GM18498 (cell line): ENCODE measurements around the gene BHMT2.
A peak's percentile ranks its signal among the peaks of the same experiment; 100 is the strongest.

Experiments used
- ATAC-seq: cut with Tn5 transposase; IDR thresholded peaks from one replicate; pipeline ENCODE4 v1.9.1; 2021; ENCODE audit warnings: mild to moderate bottlenecking, moderate library complexity; ENCODE audit not compliant: unreplicated experiment

The BHMT2 gene

DNA sequence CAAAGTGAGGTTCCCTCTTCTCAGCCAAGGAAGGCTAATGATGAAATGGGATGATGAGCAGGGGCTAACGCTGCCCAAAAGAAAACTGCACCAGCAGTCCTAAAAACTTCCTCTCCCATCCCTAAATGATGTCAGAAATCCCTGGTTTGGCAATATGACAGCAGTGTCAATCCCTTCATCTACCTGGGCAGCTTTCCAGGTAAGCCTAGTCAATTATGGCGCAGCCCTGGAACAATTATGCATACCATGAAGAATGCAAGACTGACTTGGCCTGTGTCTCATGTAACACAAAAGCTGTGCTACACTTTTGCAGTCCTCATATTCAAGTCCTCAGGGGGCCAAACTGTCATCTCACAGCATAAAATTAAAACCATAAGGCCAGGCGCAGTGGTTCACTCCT, 7.1 kb upstream of the BHMT2 start:
- ATAC-seq = no peak

GRCh38 chr5:79070350-79070667, 742 bp downstream of the BHMT2 start:
- no peak for ATAC-seq

DNA sequence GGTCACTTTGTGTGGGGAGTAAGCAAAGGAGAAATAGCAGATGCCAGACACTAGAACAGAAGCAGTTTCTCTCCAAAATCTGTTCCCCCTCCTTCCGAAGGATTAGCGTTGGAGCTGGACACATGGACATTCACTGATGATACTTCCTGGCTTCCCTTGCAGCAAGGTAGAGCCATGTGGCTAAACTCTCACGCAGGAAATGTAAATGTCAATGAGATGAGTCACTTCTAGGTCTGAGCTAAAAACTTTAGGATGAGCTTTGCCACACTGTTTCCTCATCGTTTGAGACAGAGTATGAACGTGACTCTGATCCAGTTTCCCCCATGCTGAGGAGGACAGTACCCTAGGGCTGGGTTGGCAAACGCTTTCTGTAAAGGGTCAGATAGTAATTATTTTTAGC, 5.1 kb downstream of the BHMT2 start:
- ATAC-seq = no peak

DNA sequence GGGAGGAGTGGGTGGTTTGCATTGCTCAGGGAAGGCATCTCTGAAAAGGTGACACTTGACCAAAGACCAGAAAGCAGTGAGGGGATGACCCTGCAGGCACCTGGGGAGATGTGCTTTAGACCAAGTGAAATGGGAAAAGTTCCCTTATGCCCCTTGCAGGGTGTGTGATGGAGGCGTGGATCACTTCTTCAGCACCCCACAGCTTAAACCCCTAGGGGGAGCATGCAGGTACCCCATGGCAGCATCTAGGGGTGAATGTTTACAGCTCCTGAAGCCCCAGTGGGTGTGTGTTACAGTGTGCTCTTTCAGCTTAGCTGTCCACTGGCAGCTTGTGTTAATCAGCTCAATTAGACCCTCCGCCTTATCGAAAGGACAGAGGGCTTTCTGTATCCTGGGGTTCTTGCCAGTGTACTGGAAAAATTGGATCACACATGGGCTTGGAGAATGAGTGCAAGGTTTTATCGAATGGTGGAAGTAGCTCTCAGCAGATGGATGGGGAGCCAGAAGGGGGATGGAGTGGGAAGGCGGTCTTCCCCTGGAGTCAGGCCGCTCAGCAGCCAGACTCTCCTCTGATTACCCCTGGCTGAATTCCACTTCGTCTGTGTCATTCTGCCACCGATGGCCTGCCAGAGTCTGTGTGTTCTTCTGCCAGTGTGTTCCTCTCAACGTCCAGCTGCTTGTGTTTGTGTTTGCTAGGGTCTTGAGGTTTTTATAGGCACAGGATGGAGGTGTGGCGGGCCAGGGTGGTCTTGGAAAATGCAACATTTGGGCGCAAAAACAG, 6.3 kb downstream of the BHMT2 start:
- ATAC-seq = no peak

- no peak for ATAC-seq
Measured at GRCh38 chr5:79076819-79077218, 7.3 kb downstream of the BHMT2 start.

DNA sequence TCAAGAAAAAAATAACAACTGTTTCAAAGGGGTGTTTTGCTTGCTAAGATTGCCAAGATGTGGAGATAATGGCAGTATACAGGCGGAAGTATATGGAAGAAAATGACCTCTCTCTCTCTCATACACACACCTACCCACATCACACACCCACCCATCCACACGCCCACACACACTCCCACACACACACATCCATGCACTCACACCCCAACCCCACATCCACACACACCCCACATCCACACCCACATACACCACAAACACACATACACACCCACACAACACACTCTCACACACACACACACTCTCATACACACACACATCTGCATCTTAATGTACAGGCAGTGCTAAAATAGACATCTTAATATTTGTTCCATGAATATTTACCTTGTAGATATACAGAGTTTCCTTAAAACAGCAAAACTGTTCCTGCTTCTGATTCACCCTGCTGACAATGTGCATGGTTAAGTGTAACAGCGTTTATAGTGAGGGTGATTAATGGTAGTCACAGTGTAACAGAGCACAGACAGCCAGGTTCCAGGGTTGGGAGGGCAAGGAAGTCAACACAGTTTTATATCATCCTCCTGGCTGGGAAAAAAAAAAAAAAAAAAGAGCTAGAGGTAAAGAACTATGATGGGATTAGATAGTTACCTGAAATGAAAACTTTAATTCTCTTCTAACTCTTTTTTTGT, 8.3 kb downstream of the BHMT2 start:
- no peak for ATAC-seq

- no peak for ATAC-seq
Measured at GRCh38 chr5:79080804-79081203, 11.2 kb downstream of the BHMT2 start.

DNA sequence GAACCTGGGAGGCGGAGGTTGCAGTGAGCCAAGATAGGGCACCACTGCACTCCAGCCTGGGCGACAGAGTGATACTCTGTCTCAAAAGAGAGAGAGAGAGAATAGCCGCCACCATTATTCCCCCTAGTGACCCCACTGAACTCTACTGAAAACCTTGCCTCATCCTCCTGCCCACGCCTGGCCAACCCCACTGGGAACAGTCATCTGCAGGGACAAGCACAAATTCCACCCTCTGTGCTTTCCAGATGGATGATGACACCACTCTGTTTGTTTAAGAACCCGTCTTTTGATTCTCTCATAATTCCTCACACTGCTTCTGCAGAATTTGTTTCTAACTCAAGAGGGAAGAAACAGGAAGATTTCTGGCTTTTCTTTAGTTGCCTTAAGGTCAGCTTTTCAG, 12.2 kb downstream of the BHMT2 start:
- no peak for ATAC-seq

DNA sequence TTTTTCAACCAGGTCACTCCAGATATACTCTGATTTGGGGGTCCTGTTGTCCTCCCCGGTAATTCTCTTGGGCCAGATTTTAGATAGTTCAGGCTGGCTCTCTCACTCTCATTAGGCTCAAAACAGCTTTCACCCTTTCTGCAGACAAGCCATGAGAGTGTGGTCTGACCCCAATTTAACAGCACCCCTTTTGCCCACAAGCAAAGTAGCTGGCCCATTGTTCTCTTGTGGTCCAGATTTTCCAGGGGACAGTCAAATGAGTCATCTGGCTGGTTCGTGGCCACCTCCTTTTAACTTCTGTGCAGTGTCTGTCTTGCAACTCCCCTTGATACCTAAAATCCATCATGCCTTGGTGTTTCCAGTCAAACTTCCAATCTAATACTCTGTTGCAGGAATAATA, 16.5 kb downstream of the BHMT2 start:
- no peak for ATAC-seq

GRCh38 chr5:79088507-79088906, 18.9 kb downstream of the BHMT2 start:
- ATAC-seq = no peak

DNA sequence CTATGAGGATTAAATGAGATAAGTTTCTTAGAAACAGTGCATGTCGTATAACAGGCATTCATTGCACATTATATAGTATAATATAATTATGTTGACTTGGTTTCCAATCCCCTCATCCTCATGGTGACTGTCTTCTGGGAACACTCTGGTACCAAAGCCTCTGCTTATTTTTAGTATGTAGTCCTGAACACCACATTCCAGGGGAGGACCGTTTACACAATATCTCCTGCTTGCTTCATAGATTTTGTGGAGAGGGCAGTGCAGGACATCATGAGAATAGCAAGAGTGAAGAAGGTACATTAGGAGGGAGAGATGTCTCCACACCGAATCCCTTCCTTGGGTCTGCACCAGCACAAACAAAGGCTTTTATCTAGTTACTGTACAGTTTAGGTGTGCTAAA, 21.5 kb downstream of the BHMT2 start:
- no peak for ATAC-seq

DNA sequence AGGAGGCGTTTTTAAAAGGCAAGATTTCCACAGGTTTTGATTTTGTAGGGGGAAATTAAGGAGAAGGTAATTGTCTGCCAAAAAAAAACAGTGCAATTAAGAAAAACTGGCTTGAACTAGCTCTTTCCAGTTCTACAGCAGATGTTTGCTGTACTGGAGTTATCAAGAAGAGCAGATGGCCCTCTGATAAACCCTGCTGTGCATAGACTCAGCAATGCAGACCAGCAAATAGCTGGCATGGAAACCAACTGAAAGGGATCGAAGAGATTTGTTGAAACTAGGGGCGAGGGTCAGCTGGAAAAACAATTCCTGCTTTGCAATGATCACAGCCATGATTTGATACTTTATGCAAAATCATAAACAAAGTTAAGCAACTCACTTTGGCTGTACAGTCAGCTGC, 24.2 kb downstream of the BHMT2 start:
- no peak for ATAC-seq

- ATAC-seq = no peak
Measured at GRCh38 chr5:79105868-79106267, 36.3 kb downstream of the BHMT2 start.

DNA sequence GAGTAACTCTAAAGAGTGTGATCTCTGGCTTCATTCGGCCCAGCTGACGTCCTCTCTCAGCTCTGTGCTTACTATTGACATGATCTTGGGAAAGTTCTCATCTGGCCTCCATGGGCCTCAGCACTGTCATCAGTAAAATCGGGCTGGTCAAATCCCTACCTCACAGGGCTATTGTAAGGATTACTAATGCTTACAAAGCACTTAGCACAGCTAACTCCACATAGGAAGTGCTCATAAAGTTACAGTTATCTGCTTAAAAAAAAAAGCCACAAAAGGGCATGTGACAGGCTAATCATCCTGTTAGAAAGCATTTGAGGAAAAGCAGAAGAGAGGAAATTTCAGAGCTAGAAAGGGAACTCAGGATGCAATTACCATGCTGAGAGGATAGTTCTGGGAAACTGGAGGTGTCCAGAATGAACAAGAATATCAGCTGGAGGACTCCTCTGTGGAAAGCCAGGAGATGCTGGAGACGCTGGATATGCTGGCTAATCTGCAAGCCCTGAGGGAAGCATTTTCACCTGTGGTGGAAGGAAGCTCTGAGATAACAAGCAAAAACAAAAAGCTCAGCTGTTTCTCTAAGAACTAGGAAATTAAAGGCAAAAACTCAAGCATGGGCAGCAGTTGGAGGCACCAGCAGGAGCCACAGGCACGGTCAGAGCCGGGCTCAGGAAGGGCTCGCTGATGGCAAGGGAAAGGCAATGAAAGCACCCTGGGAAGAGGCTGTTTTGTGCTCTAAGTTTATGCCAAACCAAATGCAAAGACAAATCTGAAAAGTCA, 37.6 kb downstream of the BHMT2 start:
- ATAC-seq = no peak

DNA sequence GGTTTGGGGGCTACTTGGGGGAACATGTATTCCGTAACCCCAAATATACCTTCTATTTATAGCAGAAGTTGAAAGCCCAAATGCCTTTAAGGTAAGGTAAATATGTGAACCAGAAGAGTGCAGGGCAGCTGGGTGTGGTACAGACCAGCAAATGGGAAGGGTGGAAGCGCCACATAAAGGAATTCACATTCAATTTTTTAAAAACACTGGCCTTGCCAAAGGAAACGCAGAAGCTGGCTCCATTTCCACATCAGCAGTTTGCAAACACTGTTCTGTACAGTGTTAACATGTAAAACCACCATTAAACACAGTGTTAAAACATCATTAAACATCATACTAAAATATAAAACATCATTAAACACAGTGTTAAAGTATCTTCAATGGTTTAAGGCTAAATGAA, 38.5 kb downstream of the BHMT2 start:
- ATAC-seq = no peak

GRCh38 chr5:79108792-79109191, 39.2 kb downstream of the BHMT2 start:
- ATAC-seq = no peak

DNA sequence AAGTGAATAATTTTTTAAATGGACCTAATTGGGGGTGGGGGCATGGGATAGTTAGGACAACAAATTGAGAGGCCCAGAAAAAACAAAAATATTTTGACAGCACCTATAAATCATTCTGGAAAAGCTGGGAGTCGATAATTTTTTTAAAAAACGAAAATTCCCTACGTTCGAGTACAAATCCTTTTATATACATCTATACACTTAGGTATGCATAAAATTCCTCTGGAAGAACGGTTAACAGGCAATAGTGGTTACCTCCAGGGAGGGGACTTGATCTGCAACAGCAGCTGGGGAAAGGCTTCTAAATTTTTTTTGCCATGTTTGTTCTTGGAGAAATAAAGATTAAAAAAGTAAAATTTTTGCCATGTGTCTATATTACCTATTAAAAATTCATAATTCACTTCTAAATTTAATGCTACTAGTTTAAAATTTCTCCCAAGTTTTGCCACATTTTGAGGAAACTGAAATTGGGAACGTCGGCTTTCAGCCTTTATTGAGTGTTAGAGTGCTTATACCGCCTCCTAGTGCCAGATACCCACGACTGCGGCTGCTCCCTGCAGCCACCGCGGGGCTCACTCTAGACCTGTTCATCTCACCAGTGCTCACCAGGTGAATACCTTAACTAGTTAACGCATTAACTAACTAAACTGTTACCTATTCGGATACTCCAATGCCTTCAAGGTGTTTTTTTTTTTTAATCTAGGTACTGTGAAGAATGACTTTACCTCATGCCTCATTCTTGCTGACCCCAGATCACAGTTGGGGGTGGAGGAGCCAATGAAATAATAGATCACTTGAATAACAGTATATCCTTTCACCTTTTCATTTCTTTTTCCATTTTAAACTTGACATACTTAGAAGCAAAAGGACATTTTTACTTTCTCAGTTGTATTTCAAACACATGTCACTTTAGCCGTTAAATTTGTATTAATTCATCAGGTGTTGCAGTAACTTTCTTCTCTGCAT, 40.2 kb downstream of the BHMT2 start:
- ATAC-seq = peak; percentile 43

DNA sequence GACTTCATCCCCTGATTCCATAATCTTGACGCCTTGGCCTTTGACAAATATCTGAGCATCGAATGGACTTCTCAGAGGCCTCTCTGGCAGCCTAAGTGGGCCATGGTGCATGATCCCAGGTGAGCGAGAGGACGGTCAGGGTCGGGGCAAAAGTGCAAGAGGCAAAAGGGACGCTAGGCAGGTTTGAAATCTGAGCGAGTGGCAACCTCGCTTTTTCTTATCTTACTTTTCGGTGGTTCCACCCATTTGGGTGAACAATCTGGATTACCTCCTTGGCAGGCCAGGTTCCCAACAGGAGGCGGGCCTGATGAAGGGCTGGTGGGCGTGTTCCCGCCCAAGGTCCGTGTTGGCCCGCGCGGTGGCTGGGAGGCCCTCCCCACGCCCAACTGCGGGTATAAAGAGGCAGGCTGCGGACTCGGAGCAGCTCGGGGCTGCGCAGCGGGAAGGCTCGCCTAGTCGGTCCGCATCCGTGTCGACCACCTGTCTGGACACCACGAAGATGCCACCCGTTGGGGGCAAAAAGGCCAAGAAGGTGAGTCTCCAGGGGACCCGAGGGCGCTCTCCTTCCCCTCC, 41.9 kb downstream of the BHMT2 start, which contains the start of gene BHMT:
Gene BHMT (plus strand): TSS at position 423 of the 573 bp plus-strand sequence. CDS start 77 bp downstream, at position 500.
- no peak for ATAC-seq

- no peak for ATAC-seq
Measured at GRCh38 chr5:79111960-79112702, 42.6 kb downstream of the BHMT2 start.

DNA sequence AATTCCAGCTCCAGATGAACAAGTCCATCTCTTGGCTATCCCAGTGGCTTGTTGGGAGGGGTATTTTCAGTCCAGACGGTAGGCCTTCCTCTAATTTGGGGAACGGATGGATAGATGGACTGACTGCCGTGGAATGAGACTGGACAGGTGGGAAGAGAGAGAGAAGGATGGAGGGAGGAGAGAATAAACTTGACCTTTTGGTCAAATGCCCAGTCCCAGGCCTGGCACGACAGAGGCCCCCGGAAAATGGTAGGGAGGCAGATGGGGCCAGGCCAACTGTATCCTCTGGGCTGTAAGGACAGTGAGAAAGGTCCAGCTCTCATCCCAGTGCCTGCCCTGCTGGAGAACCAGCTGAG, 43.1 kb downstream of the BHMT2 start:
- ATAC-seq = no peak
